HG03139 (cell line): ENCODE data around the gene HMHB1.

ENCODE experiments used
- ATAC-seq: cut with Tn5 transposase; IDR thresholded peaks from one replicate; pipeline ENCODE4 v1.9.1; 2021; ENCODE audit not compliant: unreplicated experiment

HMHB1 gene

DNA sequence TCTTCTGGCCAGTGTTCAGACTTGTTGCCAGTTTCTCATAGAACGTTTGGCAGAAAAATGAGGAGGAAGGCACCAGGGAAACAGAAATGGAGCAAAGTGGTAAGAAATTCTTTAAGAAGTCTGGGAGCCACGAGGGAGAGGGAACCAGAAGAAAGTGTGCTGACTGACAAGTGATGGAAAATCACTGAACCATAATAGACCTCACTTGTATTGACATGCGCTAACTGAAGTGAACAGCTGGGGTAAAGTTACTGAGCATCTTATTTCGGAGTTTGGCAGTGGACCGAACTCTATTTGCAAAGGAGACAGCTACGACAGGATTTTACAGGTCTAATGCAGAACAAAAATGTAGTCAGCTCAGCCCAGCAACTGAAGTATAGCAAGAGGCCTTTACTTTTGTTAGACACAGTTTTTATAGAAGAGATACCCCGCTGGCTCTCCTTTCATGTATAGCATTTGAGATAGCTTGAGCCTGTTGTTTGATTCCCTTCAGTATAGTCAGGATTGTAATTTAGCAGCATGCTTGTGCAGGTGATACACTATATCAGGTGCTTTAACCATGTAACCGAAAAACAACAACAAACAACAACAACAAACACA is 53.6 kb downstream of the HMHB1 start:
- no peak for ATAC-seq
